HG03139 (cell line): Measurements from ENCODE around the gene PRODH.
"Not testable (repeated sequence)": the region's sequence is repeated elsewhere in the genome, so short reads cannot be mapped to it uniquely, and the experiment has no call there.

Experiments
- ATAC-seq: cut with Tn5 transposase; IDR thresholded peaks from one replicate; pipeline ENCODE4 v1.9.1; 2021; ENCODE audit not compliant: unreplicated experiment

PRODH gene

DNA sequence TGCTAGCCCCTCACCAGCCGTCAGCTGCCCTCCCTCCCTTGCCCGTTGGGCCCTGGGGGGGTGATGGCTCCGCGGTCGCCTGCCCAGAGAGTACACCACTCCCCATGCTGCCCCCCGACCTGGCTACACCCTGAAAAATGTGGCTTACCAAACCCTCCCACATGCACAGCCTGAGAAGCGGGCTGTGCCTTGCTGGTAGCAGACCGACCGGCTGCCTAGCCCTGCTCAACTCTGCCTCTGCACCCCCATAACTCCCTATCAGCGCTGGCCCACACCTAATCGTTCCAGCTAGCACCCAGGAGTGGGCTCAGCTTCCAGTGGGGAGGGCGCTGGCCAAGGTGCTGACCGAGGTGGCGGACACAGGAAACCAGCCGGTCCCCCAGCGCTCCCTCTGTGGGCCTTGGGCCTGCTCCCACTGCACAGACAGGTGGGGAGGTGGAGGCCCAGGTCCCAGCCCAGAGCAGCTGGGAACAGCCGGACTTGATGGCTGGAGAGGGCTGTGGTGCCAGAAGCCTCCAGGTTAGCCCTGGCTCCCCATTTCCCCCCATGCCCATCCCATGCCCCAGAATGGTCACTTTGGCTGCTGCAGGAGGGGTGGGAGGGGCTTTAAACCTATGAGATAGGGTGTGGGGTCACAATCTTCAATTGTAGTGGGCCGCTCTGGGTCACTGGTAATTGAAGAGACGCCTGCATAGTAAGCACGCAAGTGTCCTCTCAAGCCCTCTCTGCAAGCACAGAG is 32.1 kb upstream of the PRODH start:
- no peak for ATAC-seq

DNA sequence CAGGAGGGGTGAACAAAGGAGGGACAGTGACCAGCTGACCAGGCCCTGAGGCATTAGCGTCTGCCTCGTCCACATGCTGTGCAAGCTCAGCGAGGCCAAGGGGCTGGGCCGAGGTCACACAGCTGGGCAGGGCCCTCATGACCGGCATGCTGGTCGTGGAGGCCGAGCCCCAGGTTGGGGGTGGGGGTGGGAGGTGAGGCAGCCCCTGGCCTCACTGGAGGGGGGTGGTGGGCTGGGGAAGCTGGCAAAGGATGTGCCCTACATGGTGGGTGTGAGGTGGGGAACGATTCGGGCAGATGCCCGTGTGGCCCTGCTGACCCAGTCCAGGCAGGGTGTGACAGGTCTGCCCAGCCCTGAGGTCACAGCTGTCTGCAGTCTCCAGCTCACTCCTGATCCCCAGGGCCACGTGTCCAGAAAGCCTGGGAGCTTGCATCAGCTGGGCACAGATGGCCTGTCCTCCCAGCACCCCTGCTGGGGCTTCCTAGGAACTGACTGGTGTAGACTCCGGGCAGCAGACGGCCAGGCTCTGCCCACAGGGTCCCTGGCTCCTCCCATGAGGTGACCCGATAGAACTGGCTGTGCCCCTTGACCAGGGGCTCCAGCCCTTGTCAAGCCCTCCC is 31.4 kb upstream of the PRODH start:
- not testable (repeated sequence) for ATAC-seq

DNA sequence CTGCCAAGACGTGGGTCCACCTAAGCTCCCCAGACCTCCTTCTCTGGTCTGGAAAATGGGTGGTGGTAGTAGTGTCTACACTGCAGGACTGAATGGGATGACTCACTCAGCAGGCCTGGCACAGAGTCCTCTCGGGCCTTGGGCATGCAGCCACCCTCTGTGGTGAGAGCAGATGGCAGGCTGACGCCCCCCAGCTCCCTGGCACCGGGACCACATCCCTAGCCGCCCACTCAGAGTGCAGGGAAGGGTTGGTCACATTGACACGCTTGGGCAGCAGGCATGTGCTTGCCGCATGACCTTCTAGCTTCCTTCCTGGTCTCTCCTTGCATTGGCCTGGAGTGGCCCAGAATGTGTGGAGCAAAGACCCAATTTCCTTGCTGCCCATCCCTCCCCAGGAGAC is 30.7 kb upstream of the PRODH start:
- no peak for ATAC-seq

DNA sequence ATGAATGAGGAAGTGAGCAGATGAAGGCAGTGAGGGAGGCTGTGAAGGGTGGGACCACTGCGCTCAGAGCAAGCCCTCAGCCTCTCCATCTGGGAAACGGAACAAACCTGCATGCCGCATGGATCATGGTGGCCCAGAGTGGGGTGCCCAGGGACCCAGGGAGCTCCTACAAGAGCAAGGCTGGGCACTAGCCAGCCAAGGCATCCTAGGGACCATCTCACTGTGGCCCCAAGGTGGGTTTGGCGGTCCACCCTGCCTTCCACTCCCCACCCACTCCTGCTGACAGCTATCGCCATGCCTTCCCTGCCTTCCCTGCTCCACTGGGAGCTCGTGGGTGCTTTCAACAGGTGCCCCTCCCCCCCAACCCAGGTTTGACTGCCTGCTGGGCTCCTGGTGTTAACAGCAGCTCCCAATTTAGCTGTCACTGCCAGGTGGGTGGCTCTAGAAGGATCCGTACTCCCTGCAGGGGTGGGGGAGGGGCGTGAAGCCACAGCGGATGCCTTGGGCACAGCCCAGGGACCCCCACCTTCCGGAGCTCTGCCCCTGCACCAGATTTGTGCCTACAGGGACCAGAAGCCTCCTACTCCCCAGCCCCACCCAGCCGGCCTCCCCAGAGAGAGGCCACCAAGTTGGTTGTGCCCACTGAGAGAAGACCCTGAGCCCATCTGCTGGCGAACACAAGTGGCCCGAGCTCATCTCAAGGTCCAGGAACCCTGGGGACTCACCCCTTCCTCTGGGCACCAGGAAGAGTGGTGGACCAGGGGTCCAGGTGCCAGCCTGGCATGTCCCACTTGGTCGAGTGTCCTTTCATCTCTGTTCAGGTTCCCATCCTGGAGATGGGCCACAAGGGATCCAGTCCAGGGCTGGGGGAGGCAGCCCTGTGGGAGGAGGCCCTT is 29.7 kb upstream of the PRODH start:
- ATAC-seq, result no peak

DNA sequence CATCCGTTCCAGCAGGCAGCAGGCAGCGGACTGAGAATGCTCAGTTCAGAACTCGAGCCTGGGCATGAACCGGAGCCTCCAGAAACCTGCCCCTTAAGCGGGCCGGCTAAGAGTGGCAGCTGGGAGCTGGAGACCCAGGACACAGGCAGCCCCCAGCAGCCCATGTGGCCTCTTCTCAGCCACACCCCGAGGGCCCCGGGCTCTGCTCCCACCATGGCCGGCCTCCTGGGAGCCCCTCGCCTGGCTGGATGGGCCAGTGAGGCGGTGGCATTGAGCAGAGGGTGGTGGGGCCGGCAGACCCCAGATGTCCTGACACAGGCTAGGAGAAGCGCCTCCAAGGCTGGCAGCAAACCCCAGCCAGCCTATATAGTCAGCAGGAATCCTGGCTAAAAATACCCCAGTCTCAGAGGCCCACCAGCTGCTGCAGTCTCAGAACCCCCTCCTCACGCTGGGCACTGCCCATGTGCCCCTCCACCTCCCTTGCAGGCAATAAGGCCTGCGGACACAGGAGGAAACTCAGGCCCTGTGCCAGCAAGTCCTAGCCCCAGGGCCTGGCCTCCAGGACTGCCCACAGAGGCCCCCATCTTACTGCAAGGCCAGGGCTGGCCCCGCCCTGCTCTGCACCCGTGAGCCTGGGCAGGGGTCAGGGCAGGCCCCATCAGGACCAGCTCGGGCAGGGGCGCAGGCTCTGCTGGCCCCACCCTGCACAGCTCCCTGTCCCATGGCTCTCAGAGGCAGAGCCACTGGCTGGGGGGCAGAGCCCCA is 28.6 kb upstream of the PRODH start:
- not testable (repeated sequence) for ATAC-seq

DNA sequence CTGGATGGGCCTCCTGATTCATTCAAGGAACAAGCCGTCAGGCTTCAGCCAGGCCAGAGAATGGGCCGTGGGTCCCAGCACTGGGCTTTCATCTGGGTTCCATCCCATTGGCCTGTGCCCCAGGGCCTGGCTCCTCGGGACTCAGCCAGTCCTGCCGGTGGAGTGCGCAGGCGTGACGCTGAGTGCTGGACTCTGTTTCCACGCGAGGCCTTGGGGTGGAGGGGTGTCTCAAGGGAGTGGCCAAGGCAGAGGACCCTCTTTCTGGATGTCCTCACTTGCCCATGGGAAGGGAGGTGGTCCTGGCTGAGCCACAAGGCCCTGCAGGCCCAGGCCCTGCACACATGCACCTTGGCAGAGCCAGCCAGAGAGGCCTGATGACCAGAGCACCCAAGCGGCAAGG is 28.0 kb upstream of the PRODH start:
- not testable (repeated sequence) for ATAC-seq

DNA sequence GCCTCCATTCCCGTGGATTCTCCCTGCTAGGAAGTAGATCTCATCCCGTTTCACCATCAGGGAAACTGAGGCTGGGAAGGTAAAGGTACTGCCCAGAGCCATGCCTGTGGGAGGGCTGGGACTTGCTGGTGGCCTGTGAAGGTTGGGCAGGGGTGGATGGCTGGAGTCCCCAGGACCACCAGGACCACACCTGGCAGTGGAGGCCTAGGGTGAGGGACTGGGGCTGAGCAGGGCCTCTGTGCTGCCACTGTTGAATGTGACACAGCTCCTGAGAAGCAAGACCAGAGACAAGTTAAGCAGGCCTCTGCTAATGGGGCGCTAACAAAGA is 26.2 kb upstream of the PRODH start:
- ATAC-seq, result no peak

DNA sequence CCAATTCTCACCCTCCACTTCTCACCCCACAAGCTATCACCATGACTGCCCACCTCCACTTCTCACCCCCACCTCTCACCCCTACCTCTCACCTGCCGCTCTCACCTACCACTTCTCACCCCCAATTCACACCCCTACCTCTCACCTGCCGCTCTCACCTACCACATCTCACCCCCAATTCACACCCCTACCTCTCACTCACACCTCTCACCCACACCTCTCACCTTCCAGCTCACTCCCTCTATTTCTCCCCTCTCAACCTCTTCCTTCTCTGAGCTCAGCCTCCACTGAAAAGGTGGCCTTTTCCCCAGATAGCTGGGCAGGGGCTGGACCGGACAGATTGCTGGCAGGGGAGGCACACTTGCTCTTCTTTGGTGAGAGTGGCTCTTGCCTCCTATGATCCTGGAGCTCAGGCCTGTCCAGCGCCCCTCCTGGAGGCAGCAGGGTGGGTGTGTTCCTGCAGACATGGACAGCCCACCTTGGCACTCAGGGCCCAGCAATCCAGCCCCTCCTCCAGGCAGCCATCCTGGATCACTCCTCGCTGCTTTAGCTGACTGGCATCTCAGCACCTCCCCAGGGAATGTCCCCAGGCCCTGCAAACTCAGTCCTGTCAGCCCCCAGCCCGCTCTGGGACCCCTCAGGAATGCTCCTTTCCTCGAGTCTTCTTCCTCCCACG is 25.7 kb upstream of the PRODH start:
- not testable (repeated sequence) for ATAC-seq

DNA sequence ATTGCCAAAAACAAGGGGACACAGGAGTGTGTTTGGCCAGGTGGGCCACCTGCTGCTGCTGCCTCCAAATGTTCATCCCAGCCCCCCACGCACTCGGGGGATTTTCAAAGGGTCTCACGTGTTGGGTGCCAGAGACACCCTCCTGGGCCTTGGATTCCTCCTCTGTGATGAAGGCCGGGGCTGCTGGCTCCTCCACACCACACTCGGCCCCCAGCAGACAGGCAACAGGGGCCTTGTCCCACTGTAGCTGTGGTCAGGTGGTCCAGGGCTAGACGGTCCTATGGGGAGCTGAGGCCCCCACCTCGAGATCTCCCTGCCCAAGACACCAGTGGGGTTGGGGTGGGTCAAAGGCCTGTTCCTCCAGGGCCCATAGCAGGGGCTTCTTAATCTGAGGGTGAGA is 25.1 kb upstream of the PRODH start:
- not testable (repeated sequence) for ATAC-seq

DNA sequence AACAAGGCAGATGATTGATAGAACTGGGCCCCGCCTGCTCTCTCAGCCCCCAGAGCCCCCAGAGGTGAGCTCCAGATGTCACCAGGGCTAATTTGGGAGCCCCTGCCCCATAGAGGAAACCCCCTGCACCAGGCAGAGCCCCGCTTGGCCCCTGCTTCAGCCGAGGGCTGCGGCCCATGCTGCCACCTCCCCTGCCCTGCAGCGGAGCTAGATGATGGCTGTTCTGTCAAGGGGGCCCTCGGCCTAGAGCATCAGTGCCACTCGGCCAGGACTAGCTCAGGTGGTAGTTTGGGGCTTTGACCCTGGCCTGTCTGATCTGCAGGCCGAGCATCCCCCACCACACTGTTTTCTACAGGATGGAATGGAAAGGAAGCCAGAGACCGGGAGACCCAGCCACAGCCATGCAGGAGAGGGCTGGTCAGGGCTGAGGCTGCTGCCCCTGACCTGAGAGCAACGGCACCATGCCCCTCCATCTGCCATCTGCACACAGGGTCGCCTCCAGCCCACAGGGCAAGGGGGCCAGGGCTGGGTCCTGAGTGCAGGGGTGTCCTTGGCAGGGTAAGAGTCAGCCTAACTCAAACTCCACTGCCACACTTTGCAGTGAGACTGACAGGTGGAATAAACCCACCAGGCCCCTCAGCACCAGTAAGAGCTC is 24.2 kb upstream of the PRODH start:
- ATAC-seq, result not testable (repeated sequence)

DNA sequence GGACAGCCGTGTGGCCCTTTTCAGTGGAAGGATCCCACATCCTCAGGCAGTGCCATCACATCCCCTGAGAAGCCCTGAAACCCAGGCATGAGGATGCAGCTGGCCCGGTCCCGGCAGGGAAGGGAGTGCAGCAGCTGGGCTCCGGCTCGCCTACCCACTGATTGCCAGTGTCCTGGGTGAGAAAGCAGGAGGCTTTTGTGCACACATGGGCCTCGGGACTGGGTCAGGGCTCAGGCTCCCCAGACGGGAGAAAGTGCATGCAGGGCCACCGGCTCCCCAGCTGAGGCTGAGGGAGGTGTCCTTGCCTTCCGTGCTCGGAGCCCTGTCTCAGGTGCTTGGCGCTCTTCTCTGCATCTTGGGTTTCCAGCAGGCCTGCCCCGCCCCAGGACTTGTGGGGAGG is 23.6 kb upstream of the PRODH start:
- not testable (repeated sequence) for ATAC-seq

DNA sequence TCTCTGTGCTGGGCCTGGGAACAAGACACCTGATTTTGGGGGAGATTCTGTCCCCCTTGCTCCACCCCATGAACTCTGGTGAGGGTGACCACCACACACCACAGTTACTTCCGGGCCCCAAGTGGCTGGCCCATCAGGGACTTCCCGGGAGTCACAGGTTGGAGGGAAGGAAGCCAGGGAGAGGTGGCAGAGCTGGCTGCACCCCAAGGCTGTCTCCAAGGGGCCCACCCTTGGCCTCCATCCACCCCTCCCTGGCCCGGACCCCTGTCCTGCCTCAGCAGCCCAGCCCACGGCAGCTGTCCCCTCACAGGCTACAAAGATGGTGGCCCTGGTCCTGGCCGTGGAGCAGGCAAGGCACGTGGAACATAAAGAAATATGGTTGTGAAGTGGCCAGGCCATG is 23.2 kb upstream of the PRODH start:
- ATAC-seq, result not testable (repeated sequence)

DNA sequence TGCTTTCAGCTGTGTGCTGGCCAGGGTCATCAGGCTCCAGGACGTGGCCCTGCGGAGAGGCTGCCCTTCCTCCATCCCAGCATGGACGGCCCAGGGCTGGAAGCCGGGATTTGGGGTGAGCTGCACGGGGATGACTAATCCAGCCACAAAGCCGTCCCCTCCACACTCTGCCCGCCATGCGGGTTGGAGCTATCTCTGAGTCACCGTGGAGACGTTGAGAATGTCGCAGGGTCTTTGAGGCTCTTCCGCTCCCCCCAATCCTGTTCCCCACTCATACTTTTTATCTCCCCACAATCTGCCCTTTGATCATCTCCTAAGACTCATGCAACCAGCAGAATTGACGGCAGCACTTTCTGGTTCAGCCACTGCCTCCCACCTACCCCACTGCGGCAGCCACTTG is 22.6 kb upstream of the PRODH start:
- not testable (repeated sequence) for ATAC-seq

DNA sequence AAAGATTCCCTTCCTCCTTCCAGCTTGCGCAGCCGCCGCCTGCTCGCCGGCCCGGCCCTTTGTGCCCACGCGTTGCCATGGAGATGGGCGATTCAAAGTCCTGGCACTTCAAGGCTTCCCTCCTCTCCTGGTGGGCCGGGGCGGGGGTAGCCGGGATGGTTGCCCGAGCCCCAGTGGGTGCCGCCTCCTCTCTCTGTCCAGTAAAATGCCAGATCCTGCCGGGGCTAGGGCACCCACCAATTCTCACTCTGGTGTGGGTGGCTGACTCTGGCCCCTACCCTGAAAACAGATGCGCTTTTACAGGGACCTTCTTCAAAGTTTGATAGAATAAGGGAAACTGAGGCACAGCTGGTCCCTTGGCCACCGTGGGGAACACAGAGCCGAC is 22.2 kb upstream of the PRODH start:
- ATAC-seq, result not testable (repeated sequence)

DNA sequence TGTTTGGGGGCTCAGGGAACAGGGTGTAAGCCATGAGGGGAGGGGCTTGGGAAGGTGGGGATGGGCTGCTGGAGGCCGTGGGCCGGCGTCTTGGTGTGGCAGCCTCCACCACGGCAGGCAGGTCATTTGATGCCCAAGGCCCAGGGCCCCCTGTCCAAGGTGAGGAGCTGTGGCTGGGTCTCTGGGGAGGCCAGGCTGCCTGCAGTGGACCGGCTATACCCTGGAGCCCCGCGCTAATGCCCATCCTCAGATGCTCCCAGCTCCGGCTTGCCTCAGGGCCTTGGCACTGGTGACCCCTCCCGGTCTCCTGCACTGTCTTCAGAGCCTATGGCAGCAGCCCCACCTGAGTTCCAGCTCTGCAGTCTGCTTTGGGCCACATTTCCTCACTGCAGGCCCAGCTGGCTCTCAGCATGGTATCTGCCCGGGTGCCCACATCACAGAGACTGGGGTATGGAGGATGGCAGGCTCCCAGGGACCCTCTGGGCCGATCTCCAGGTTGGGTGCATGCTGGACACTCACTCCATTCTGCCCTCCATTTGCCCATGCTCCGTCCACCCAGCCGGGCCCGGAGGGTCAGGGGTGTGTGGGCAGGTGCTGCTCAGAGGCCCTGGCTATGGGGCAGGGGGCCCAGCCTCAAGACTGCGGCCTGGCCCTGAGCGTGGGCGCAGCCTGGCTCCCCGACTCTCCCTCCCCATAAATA is 21.7 kb upstream of the PRODH start:
- not testable (repeated sequence) for ATAC-seq

DNA sequence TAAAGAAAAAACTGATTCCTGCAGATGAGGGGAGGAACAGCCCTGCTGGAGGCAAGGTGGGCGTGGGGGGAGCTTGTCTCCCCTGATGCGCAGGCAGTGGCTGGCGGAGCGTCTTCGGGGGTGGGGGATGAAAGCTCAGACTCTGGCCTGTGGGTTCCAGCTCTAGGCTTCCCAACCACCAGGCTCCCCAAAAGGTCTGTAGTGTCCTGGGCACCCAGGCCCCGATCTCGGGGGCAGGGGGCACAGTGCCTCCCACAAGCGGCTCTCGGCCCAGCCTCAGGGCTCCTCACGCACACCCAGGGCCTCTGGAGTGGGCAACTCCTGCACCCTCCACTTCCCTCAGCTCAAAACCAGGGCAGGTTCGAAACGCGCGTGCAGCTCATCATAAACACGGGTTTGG is 20.9 kb upstream of the PRODH start:
- ATAC-seq, result not testable (repeated sequence)

DNA sequence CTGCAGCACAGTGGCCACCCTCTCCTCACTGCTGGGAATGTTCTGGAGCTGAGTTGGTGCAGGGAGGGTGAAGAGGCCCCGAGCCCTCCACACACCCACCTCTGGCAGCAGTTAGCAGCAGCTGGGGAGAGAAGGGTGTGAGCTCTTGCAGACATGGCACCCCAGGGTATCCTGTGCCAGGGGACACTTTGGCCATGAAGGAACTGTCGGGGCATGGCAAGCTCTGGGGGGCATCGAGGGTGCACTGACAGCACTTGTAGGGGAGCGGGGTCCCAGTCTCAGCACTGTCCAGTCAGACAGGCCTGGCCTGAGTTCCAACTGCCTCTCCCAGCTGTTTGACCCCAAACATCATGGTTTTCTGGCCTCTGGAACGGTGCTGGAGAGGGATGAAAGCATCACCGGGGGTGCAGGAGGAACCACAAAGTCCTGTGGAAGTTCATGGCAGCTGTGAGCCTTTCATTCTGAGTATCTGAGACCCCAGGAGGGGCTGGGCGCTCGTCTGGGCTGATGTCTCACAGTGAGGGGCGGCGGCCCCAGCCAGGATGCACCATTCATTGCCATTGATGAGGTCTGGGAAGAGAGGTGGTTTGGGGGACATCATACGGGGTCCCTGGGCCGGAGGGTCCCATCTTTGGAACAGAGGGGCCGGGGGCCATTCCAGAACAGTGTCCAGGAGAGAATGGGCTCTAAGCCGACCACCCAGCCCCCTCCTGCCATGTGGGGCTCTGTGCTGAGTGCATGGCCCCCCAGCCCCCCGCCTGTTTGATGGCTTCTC is 20.2 kb upstream of the PRODH start:
- not testable (repeated sequence) for ATAC-seq

DNA sequence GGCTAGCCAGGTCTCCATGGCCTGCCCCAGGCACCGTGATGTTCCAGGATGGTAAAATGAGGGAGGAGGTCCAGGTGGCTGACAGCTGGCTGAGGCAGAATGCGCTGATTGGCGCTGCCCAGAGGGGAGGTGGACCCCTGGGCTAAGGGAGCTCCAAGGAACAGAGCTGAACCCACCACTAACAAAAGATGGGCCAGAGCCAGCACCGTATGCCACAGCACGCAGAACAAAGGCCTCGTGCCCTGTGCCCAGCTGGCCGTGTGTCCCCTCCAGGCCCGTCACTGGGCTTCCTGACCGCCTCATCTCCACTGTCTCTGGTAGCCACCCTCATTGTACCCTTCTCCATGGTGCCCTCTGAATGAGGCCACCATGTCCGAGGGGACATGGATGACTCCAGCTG is 19.6 kb upstream of the PRODH start:
- no peak for ATAC-seq
